AML-193 (cell line): ENCODE results near the gene P4HA2.

ENCODE experiments used
- DNase-seq, 2 experiments: peaks; one replicate each; lab custom pipeline; 2025; lab: John Stamatoyannopoulos, UW

The P4HA2 gene

DNA sequence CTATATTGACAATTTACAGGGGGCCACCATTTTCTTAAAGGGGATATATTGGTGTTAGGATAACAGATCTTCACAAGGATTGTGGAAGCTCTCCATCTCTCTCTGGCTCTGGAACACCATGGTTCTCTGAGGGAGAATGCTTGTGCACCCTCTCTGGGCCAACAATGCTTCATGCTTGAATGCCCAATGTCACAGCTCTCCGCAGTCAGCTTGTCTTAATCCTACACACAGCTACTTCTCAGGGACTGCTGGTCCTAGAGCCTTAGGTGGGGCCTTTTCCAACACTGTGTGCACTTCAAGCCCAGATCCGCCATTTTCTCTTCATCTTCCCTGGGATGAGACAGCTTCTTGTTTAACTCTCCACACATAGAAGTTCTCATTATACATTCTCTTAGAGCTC, 22.9 kb upstream of the P4HA2 start:
- DNase-seq, result no peak

GRCh38 chr5:132246806-132247205, 19.2 kb upstream of the P4HA2 start:
- no peak for DNase-seq

- DNase-seq, result no peak
These were observed 17.9 kb upstream of the P4HA2 start for GRCh38 chr5:132245593-132245992.

DNA sequence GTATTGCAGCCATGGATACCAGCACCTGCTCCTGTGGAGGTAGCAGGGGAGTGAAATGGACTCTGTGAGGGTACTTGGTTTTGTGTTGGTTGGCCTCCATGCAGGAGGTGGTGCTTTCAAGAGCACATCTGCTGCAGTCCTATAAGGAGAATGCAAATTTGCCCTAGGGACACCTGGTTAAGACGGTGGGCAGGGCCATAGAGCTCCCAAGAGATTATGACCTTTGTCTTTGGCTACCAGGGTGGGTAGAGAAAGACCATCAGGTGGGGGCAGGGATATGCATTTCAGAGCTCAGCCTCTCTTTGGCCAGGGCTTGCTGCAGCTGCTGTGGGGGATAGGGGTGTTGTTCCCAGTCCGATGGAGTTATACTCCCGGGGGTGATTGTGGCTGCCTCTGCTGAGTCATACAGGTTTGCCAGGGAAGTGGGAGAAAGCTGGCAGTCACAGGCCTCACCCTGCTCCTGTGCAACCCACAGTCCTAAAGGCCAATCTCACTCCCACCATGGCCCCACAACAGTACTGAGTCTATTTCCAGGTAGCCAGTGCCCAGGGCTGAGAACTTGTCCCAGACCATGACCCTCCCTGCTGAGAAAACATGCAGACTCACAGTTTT, 15.8 kb upstream of the P4HA2 start:
- DNase-seq, result no peak

- DNase-seq, result no peak
These were observed 12.1 kb upstream of the P4HA2 start for GRCh38 chr5:132239776-132240175.

DNA sequence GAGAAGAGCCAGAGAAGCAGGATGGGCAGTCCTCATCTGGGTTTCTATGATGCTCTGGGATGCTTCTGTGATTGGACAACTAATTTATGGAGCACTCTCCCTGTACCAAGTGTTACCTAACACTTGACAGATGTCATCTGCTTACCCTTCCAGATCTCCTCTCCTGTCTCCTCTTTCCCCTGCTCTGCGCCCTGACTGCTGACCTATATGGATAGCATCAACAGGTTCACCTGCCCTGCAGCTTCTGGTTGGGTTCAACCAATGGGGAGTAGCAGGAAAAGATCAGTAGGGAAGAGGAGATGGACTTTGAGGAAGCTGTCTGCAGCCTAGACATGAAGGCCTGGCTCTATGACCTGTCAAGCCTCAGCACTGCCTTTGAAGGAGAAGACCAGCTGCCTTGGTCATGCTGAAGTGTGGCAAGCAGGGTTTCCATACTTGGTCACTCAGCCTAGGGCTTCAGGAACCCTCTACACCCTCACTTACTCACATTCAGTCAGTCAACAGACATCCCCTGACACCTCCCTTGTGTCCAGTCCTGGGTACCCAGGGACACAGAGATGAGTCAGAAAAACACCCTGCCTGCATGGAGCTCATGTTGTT, 11.3 kb upstream of the P4HA2 start:
- DNase-seq, result no peak

GRCh38 chr5:132238169-132238744, 10.6 kb upstream of the P4HA2 start:
- peak; percentile 32 to 33 for DNase-seq

DNA sequence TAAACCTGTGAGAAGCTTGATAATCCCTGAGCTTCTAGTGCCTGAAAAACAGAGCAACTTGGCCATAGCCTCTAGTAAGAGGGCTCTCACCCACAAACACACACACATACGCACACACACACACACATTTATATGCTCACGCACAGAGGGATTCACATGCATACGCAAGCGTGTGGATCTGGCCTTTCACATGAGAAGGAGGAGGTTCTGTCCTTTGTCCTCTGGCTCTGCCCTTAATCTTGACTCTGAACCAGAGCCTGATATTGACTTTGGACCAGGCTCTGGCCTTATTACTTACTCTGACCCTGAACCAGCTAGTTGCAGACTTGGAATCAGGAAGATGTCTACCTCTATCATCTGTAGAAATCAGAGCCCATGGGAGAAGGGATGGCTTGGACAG, 10.0 kb upstream of the P4HA2 start:
- no peak for DNase-seq

GRCh38 chr5:132237141-132237540, 9.5 kb upstream of the P4HA2 start:
- DNase-seq, result no peak

DNA sequence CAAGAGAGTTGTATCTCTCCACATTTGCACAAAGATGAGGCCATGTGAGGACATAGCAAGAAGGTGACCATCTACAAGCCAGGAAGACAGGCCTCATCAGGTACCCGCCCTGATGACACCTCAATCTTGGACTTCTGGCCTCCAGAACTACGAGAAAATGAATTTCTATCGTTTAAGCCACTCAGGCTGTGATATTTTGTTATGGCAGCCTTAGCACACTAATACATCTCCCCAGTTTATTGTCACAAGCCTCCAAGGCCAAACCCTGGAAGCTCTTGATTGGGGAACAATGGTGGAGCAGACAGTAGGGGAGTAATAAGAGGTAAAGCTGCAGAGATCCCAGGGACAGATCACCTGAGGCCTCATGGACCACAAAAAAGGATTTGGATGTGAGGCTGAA, 7.7 kb upstream of the P4HA2 start:
- DNase-seq, result no peak

GRCh38 chr5:132234684-132235062, 7.0 kb upstream of the P4HA2 start:
- no peak for DNase-seq

DNA sequence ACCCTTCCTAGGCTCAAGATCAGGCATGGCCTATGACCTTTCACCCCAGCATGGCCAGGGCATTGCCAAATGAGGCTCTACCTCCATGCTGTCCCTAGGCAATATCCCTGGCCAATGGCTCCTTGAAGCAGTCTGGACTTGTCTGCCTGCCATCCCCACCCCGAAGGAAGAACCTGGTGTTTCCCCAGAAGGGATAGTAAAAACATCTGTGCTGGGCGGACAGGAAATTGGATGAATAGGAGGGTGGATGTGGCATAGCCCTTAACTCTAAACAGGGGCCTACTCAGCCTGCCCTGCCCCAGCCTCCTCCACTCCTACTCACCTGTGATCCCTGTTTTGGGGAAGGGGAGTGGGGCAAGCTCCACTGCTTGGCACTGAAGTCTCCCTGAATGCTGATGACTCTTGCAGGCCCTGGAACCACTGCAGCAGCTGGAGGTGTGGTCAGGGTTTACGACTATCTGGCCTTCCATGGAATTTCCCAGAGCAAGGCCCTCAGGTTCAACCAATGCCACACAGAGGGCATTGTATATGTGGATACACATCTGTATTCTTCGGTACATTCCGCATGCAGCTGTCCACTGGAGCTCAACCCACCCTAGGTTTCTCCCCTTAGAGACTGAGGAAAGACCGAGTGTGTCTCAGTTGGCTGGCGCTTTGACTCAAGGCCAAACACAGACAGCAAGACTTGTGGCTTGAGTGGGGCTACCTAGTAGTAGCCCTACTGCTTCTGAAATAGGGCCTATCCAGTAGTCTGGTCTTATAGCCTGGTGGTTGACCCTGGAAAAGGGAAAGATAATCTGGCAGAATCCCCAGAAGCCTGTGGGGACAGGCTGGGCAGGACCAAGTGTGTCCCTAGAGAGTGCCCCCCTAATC, 6.4 kb upstream of the P4HA2 start:
- no peak for DNase-seq

DNA sequence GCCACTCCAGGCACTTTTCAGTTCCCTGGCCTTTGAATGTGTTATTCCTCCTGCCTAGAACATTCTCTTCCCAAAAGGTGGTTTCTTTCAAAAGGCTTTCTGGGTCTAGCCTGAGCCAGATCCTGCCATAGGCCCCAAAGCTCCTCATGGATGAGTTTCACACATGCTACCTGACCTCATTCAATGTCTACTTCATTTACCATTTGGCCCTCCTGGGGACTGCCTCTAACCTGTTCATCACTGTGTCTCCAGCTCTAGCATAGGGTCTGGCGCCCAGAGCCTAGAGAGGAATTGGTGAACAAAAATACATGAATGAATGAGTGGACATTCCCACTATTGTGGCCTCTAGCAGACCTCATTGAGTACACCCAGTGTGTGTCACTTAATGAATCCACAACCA, 5.4 kb upstream of the P4HA2 start:
- DNase-seq, result no peak

DNA sequence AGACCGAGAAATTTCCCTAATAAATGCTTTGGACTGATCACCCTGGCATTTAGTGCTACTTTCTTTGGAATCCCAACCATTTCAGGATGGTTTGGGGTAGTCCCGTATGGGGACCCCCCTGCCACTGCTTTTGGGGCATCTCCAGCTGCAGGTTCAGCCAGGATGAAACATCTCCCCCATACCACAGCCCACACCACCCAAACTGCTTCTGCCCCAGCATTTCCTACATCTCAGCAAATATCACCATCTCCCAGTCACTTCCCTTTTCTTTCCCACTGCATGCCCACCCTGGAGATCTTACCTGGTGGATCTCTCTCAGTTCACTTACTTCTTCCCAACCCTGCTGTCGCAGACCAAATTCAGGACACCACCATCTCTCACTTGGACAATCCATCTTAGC, 4.8 kb upstream of the P4HA2 start:
- DNase-seq, result no peak

GRCh38 chr5:132230871-132231270, 3.2 kb upstream of the P4HA2 start:
- no peak for DNase-seq

DNA sequence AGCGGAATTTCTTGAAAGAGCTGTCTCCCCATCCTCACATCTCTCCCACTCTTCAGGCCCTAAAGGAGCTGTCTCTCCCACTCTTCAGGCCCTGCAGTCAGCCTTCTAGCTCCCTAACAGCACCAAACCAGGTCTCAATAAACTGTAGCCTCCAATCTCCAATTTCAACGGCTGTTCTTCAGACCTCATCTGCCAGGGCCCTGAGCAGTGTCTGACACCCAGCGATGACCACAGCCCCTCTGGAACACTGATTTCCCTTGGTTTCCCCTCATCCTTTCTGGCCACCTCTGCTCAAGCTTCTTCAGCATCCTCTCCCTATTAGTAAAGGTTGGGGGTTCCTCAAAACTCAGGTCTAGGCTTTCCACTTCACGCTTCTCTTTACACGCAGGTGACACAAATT, 1.6 kb upstream of the P4HA2 start:
- no peak for DNase-seq

- DNase-seq, result no peak
These were observed 785 bp upstream of the P4HA2 start for GRCh38 chr5:132228241-132229035.

GRCh38 chr5:132227235-132227484, 493 bp downstream of the P4HA2 start:
- no peak for DNase-seq

DNA sequence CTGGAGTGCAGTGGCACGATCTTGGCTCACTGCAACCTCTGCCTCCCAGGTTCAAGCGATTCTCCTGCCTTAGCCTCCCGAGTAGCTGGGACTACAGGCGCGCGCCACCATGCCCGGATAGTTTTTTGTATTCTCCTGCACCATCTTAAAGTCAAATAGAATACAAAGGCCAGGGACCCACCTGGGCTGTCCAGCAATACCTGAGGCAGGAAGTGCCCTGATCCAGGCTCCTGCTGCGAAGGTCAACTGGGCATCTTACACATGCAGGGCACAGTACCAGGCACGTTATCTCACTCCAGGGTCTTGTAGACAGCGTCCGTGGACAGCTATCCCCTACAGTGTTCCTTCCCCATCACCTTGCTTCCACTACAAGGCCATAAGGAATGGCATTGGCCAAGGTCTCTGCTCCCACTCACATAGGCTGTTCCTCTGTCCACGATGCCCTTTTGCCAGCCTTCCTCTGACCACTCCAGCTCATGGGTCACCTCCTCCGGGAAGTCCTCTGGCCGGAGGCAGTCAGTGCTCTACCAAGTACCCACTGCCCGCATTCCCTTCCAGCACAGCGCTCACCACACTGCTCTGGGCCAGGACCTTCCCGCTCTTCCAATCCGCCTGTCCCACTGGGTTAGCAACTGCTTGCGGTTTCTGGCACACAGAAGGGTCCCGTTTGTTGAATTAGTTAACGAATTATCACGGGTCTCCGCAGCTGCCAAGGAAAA, 978 bp downstream of the P4HA2 start:
- DNase-seq, result no peak

GRCh38 chr5:132225165-132226032, 2.3 kb downstream of the P4HA2 start:
- DNase-seq, result no peak

- DNase-seq, result no peak
These were observed 2.9 kb downstream of the P4HA2 start for GRCh38 chr5:132224716-132225115.
